Gastroesophageal sphincter (tissue), 3 donors: ENCODE data around the gene TBCEL.

Experiments used
- EP300 ChIP-seq: sonication (generic); formaldehyde crosslinking; IDR thresholded peaks from one replicate; pipeline ENCODE4 v1.6.1; 2017; ENCODE audit warnings: antibody characterized with exemption, mild to moderate bottlenecking
- POLR2A ChIP-seq, 2 donors: fragments of 450-650 bp; IDR thresholded peaks; one replicate each; pipeline ENCODE4 v1.6.1; 2017; ENCODE audit warnings: antibody characterized with exemption in 2 of 2, mild to moderate bottlenecking in 2 of 2, moderate library complexity in 1 of 2
- POLR2AphosphoS5 ChIP-seq: sonication (generic); formaldehyde crosslinking; IDR thresholded peaks from one replicate; pipeline ENCODE4 v1.6.1; 2017; ENCODE audit warnings: antibody characterized with exemption
- TF ChIP-seq, protein P1 (sequence below), 4 experiments: fragments of 200-600 bp in 2 of 4; fragments of 450-650 bp in 2 of 4; sonication (generic) in 1 of 4; IDR thresholded peaks; one replicate each; pipeline ENCODE4 v1.5.1; 2017 to 2019; ENCODE audit warnings: antibody characterized with exemption in 4 of 4, mild to moderate bottlenecking in 2 of 4, moderate library complexity in 2 of 4

DNA sequence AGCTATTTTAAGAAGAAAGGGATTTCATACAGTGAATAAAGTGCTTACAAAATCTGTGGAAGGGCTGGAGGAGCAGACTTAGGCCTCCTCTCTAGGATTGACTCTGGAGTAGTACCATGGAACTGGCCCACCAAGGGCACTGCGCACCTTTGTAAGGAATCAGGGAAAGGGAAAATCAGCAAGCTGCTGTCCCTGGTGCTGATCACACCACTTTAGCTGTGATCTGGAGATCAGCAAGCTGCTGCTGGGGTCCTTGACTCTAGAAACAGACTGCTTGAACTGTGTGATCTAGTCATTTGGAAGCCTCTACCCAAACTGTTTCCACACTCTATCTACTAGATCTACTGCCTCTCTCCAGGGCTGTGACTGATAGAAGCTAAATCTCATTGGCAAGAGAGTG lies 58.8 kb downstream of the TBCEL start:
- TF ChIP-seq POLR2AphosphoS5 (no peak), POLR2A (IDR thresholded peaks at IDR 0.05) (no peak), EP300 (no peak)
- TF ChIP-seq, protein P1, sequence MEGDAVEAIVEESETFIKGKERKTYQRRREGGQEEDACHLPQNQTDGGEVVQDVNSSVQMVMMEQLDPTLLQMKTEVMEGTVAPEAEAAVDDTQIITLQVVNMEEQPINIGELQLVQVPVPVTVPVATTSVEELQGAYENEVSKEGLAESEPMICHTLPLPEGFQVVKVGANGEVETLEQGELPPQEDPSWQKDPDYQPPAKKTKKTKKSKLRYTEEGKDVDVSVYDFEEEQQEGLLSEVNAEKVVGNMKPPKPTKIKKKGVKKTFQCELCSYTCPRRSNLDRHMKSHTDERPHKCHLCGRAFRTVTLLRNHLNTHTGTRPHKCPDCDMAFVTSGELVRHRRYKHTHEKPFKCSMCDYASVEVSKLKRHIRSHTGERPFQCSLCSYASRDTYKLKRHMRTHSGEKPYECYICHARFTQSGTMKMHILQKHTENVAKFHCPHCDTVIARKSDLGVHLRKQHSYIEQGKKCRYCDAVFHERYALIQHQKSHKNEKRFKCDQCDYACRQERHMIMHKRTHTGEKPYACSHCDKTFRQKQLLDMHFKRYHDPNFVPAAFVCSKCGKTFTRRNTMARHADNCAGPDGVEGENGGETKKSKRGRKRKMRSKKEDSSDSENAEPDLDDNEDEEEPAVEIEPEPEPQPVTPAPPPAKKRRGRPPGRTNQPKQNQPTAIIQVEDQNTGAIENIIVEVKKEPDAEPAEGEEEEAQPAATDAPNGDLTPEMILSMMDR (IDR thresholded peaks at IDR 0.05) = no peak
